ENCODE data around the gene SLC30A5.
"Not testable (repeated sequence)": the region's sequence is repeated elsewhere in the genome, so short reads cannot be mapped to it uniquely, and the experiment has no call there.

Gene SLC30A5

GRCh38 chr5:69105996-69106906 lies 12.4 kb downstream of the SLC30A5 start:
- Histone ChIP-seq H3K4me1 (ENCODE audit: control insufficient read depth, insufficient read depth, low read length) (no peaks in the 10 kb centered on the region), H3K27me3 (replicated peaks; ENCODE audit: control insufficient read depth, insufficient read depth, low read length) (no peaks in the 10 kb centered on the region), H3K4me3 (ENCODE audit: low read length) (no peak overlapping the region), H3K9ac (ENCODE audit: low read length) (no peak overlapping the region), H3K9me3 (ENCODE audit: control insufficient read depth, low read length) (no peaks in the 10 kb centered on the region), H3K36me3 (ENCODE audit: control insufficient read depth, insufficient read depth, low read length, severe bottlenecking) (peaks cover 76% of the 10 kb centered on the region)
- DNase-seq (ENCODE audit: low read depth), result no peak

- DNase-seq (ENCODE audit: low read depth); H3K27me3 ChIP-seq (replicated peaks; ENCODE audit: control insufficient read depth, insufficient read depth, low read length); H3K4me3 ChIP-seq (ENCODE audit: low read length); H3K9me3 ChIP-seq (ENCODE audit: control insufficient read depth, low read length); H3K9ac ChIP-seq (ENCODE audit: low read length); H3K4me1 ChIP-seq (ENCODE audit: control insufficient read depth, insufficient read depth, low read length): not testable (repeated sequence)
- peaks cover 93% of the 10 kb centered on the region for H3K36me3 ChIP-seq (ENCODE audit: control insufficient read depth, insufficient read depth, low read length, severe bottlenecking)
Measured at GRCh38 chr5:69108367-69108766, 14.6 kb downstream of the SLC30A5 start.

GRCh38 chr5:69113851-69114250 lies 20.0 kb downstream of the SLC30A5 start:
- no peaks in the 10 kb centered on the region for H3K27me3 ChIP-seq (replicated peaks; ENCODE audit: control insufficient read depth, insufficient read depth, low read length)
- H3K36me3 ChIP-seq (ENCODE audit: control insufficient read depth, insufficient read depth, low read length, severe bottlenecking), result peaks cover 83% of the 10 kb centered on the region
- DNase-seq (ENCODE audit: low read depth), result no peak
- H3K9ac ChIP-seq (ENCODE audit: low read length), result no peak overlapping the region
- no peaks in the 10 kb centered on the region for H3K9me3 ChIP-seq (ENCODE audit: control insufficient read depth, low read length)
- H3K4me3 ChIP-seq (ENCODE audit: low read length), result no peak overlapping the region
- no peaks in the 10 kb centered on the region for H3K4me1 ChIP-seq (ENCODE audit: control insufficient read depth, insufficient read depth, low read length)

- DNase-seq (ENCODE audit: low read depth), result no peak
- no peaks in the 10 kb centered on the region for H3K27me3 ChIP-seq (replicated peaks; ENCODE audit: control insufficient read depth, insufficient read depth, low read length)
- peaks cover 82% of the 10 kb centered on the region for H3K36me3 ChIP-seq (ENCODE audit: control insufficient read depth, insufficient read depth, low read length, severe bottlenecking)
- no peaks in the 10 kb centered on the region for H3K9me3 ChIP-seq (ENCODE audit: control insufficient read depth, low read length)
- no peak overlapping the region for H3K9ac ChIP-seq (ENCODE audit: low read length)
- H3K4me3 ChIP-seq (ENCODE audit: low read length), result no peak overlapping the region
- no peaks in the 10 kb centered on the region for H3K4me1 ChIP-seq (ENCODE audit: control insufficient read depth, insufficient read depth, low read length)
Measured at GRCh38 chr5:69115526-69115925, 21.7 kb downstream of the SLC30A5 start.

- Histone ChIP-seq H3K9ac (ENCODE audit: low read length) (no peak overlapping the region), H3K27me3 (replicated peaks; ENCODE audit: control insufficient read depth, insufficient read depth, low read length) (no peaks in the 10 kb centered on the region)
Measured at GRCh38 chr5:69129413-69129812, 35.6 kb downstream of the SLC30A5 start.

GRCh38 chr5:69130241-69130640 lies 36.4 kb downstream of the SLC30A5 start:
- H3K9me3 ChIP-seq (ENCODE audit: control insufficient read depth, low read length), result no peaks in the 10 kb centered on the region
- H3K9ac ChIP-seq (ENCODE audit: low read length), result no peak overlapping the region
- H3K27me3 ChIP-seq (replicated peaks; ENCODE audit: control insufficient read depth, insufficient read depth, low read length), result no peaks in the 10 kb centered on the region
- DNase-seq (ENCODE audit: low read depth), result no peak
- no peak overlapping the region for H3K4me3 ChIP-seq (ENCODE audit: low read length)
- peaks cover 25% of the 10 kb centered on the region for H3K36me3 ChIP-seq (ENCODE audit: control insufficient read depth, insufficient read depth, low read length, severe bottlenecking)
- H3K4me1 ChIP-seq (ENCODE audit: control insufficient read depth, insufficient read depth, low read length), result peaks cover 28% of the 10 kb centered on the region

More at GRCh38 chr5:69129413-69129812, 35.6 kb downstream of the SLC30A5 start:
- Histone ChIP-seq H3K4me1 (ENCODE audit: control insufficient read depth, insufficient read depth, low read length) (peaks cover 26% of the 10 kb centered on the region), H3K4me3 (ENCODE audit: low read length) (no peak overlapping the region), H3K9me3 (ENCODE audit: control insufficient read depth, low read length) (no peaks in the 10 kb centered on the region), H3K36me3 (ENCODE audit: control insufficient read depth, insufficient read depth, low read length, severe bottlenecking) (peaks cover 34% of the 10 kb centered on the region)
- peak; percentile 74 for DNase-seq (ENCODE audit: low read depth)

GRCh38 chr5:69131304-69131703 lies 37.5 kb downstream of the SLC30A5 start:
- no peak overlapping the region for H3K9ac ChIP-seq (ENCODE audit: low read length)
- no peaks in the 10 kb centered on the region for H3K9me3 ChIP-seq (ENCODE audit: control insufficient read depth, low read length)
- peaks cover 19% of the 10 kb centered on the region for H3K36me3 ChIP-seq (ENCODE audit: control insufficient read depth, insufficient read depth, low read length, severe bottlenecking)
- H3K4me3 ChIP-seq (ENCODE audit: low read length), result no peak overlapping the region
- H3K4me1 ChIP-seq (ENCODE audit: control insufficient read depth, insufficient read depth, low read length), result peaks cover 38% of the 10 kb centered on the region
- no peak for DNase-seq (ENCODE audit: low read depth)
- no peaks in the 10 kb centered on the region for H3K27me3 ChIP-seq (replicated peaks; ENCODE audit: control insufficient read depth, insufficient read depth, low read length)

GRCh38 chr5:69134126-69134525 lies 40.3 kb downstream of the SLC30A5 start:
- no peak for DNase-seq (ENCODE audit: low read depth)
- peaks cover 4% of the 10 kb centered on the region for H3K36me3 ChIP-seq (ENCODE audit: control insufficient read depth, insufficient read depth, low read length, severe bottlenecking)
- H3K9ac ChIP-seq (ENCODE audit: low read length), result no peak overlapping the region
- peaks cover 35% of the 10 kb centered on the region for H3K4me1 ChIP-seq (ENCODE audit: control insufficient read depth, insufficient read depth, low read length)
- no peaks in the 10 kb centered on the region for H3K27me3 ChIP-seq (replicated peaks; ENCODE audit: control insufficient read depth, insufficient read depth, low read length)
- no peaks in the 10 kb centered on the region for H3K9me3 ChIP-seq (ENCODE audit: control insufficient read depth, low read length)
- H3K4me3 ChIP-seq (ENCODE audit: low read length), result no peak overlapping the region

GRCh38 chr5:69136293-69136692 lies 42.5 kb downstream of the SLC30A5 start:
- peak overlapping the region; percentile 39 for H3K9ac ChIP-seq (ENCODE audit: low read length)
- H3K4me3 ChIP-seq (ENCODE audit: low read length), result peak overlapping the region; percentile 7
- DNase-seq (ENCODE audit: low read depth), result peak; percentile 59
- no peaks in the 10 kb centered on the region for H3K27me3 ChIP-seq (replicated peaks; ENCODE audit: control insufficient read depth, insufficient read depth, low read length)
- peaks cover 8% of the 10 kb centered on the region for H3K9me3 ChIP-seq (ENCODE audit: control insufficient read depth, low read length)
- H3K4me1 ChIP-seq (ENCODE audit: control insufficient read depth, insufficient read depth, low read length), result peaks cover 25% of the 10 kb centered on the region
- H3K36me3 ChIP-seq (ENCODE audit: control insufficient read depth, insufficient read depth, low read length, severe bottlenecking), result peaks cover 4% of the 10 kb centered on the region

- peaks cover 25% of the 10 kb centered on the region for H3K4me1 ChIP-seq (ENCODE audit: control insufficient read depth, insufficient read depth, low read length)
- not testable (repeated sequence) for H3K36me3 ChIP-seq (ENCODE audit: control insufficient read depth, insufficient read depth, low read length, severe bottlenecking); DNase-seq (ENCODE audit: low read depth); H3K9me3 ChIP-seq (ENCODE audit: control insufficient read depth, low read length); H3K4me3 ChIP-seq (ENCODE audit: low read length); H3K9ac ChIP-seq (ENCODE audit: low read length); H3K27me3 ChIP-seq (replicated peaks; ENCODE audit: control insufficient read depth, insufficient read depth, low read length)
Measured at GRCh38 chr5:69137208-69137607, 43.4 kb downstream of the SLC30A5 start.

GRCh38 chr5:69137807-69138206 lies 44.0 kb downstream of the SLC30A5 start:
- Histone ChIP-seq H3K4me1 (ENCODE audit: control insufficient read depth, insufficient read depth, low read length) (peaks cover 25% of the 10 kb centered on the region), H3K9me3 (ENCODE audit: control insufficient read depth, low read length) (peaks cover 8% of the 10 kb centered on the region), H3K27me3 (replicated peaks; ENCODE audit: control insufficient read depth, insufficient read depth, low read length) (no peaks in the 10 kb centered on the region), H3K36me3 (ENCODE audit: control insufficient read depth, insufficient read depth, low read length, severe bottlenecking) (no peaks in the 10 kb centered on the region), H3K4me3 (ENCODE audit: low read length) (no peak overlapping the region), H3K9ac (ENCODE audit: low read length) (no peak overlapping the region)
- no peak for DNase-seq (ENCODE audit: low read depth)

All from adipocyte (in vitro differentiated cells).